ENCODE data around the gene CCDC24. TPM values are rescaled to one million over a fixed set of nuclear protein-coding genes. Genes with fewer than 3 reads are reported as not detected.

CCDC24 gene
- total RNA-seq, 1 experiment from 2014 or later: 11.8 TPM

GRCh38 chr1:44038876-44039657 is 47.7 kb downstream of the CCDC24 start:
- Histone ChIP-seq H3K4me2 (ENCODE audit: insufficient read depth, insufficient read length, low read length) (no peak overlapping the region), H4K8ac (replicated peaks; ENCODE audit: insufficient read length, low read depth, low read length) (no peak overlapping the region), H2BK20ac (ENCODE audit: low read depth, low read length, poor library complexity, severe bottlenecking) (no peak overlapping the region), H2AK5ac (ENCODE audit: insufficient read length, low read length) (no peak overlapping the region), H3T11ph (ENCODE audit: low read length) (no peak overlapping the region), H3K4ac (ENCODE audit: low read depth, low read length) (no peak overlapping the region), H4K20me1 (ENCODE audit: control insufficient read depth, insufficient read depth, insufficient read length) (no peaks in the 10 kb centered on the region), H3K23ac (ENCODE audit: insufficient read length, low read depth, low read length) (no peak overlapping the region), H3K56ac (ENCODE audit: insufficient read length, low read depth, low read length) (no peak overlapping the region), H3K14ac (ENCODE audit: insufficient read depth, low read length) (no peak overlapping the region), H3K4me1 (ENCODE audit: insufficient read depth, low read length) (no peaks in the 10 kb centered on the region), H3K27ac (ENCODE audit: insufficient read length, low read depth, low read length) (no peak overlapping the region), H3K9me3 (ENCODE audit: control insufficient read depth, low read depth, low read length) (no peaks in the 10 kb centered on the region), H3K23me2 (ENCODE audit: insufficient read length, low read depth, low read length, poor library complexity, severe bottlenecking) (no peaks in the 10 kb centered on the region), H2AFZ (ENCODE audit: low read length) (no peak overlapping the region), H2BK12ac (ENCODE audit: insufficient read length, low read depth, low read length) (no peak overlapping the region), H3K27me3 (ENCODE audit: insufficient read depth, low read length) (no peaks in the 10 kb centered on the region), H4K91ac (ENCODE audit: insufficient read length, low read depth, low read length) (no peak overlapping the region), H3K9ac (ENCODE audit: extremely low read depth, insufficient read length, low read length) (no peak overlapping the region), H3K79me2 (ENCODE audit: insufficient read depth, low read length) (no peaks in the 10 kb centered on the region), H2BK15ac (ENCODE audit: low read depth, low read length) (no peak overlapping the region), H2BK120ac (ENCODE audit: low read depth, low read length, poor library complexity, severe bottlenecking) (no peak overlapping the region), H2BK5ac (ENCODE audit: insufficient read length, low read length) (no peak overlapping the region), H4K5ac (ENCODE audit: insufficient read length, low read depth, low read length) (no peak overlapping the region), H3K18ac (ENCODE audit: insufficient read length, low read depth, low read length) (no peak overlapping the region), H3K79me1 (ENCODE audit: insufficient read depth, low read depth, low read length, poor library complexity, severe bottlenecking) (no peaks in the 10 kb centered on the region)
- Mint-ChIP-seq H3K27ac (no peak overlapping the region), H3K9me3 (no peaks in the 10 kb centered on the region), H3K4me1 (peaks cover 13 to 16% of the 10 kb centered on the region in 2 experiments), H3K36me3 (ENCODE audit: insufficient read depth in 1 of 3, low read depth in 3 of 3) (no peaks in the 10 kb centered on the region; a peak in 1 of 7 replicates), H3K27me3 (ENCODE audit: low read depth) (peaks cover 12% of the 10 kb centered on the region), H3K4me3 (no peak overlapping the region)
- DNase-seq: no peak
- WGBS (ENCODE audit: extremely low coverage, insufficient read length, low lambda C conversion rate): no CpG with 5 or more reads among the region's 2 CpGs
- no peak for TF ChIP-seq CTCF (conservative IDR thresholded peaks at IDR 0.05)

Measured in H9 (cell line).